GM23338 (cell line): ENCODE data around the gene IQCE. TPM values are rescaled to one million over a fixed set of nuclear protein-coding genes. Genes with fewer than 3 reads are reported as not detected.

Experiments used
- ATAC-seq: fragments of 200-7000 bp; cut with Tn5 transposase; 3 replicates; pipeline ENCODE4 v1.9.1; 2020
- DNase-seq: peaks from one replicate; pipeline ENCODE4 v3.0.0-alpha.2; 2015; ENCODE audit warnings: low spot score
- H2AFZ ChIP-seq: fragments of 200-600 bp; sonication (generic); 2 replicates; pipeline ENCODE4 v1.8.0; 2016; ENCODE audit warnings: antibody characterized with exemption, mild to moderate bottlenecking, moderate library complexity
- H3F3A ChIP-seq: fragments of 200-600 bp; sonication (generic); replicated peaks from 2 replicates; pipeline ENCODE4 v1.8.0; 2017; ENCODE audit warnings: antibody characterized with exemption, mixed run types, low read depth
- H3K27ac ChIP-seq: fragments of 200-600 bp; sonication (generic); 2 replicates; pipeline ENCODE4 v1.6.1; 2016; ENCODE audit warnings: low read depth
- H3K27me3 ChIP-seq: fragments of 200-600 bp; sonication (generic); 2 replicates; pipeline ENCODE4 v1.8.0; 2016; ENCODE audit warnings: mild to moderate bottlenecking, mixed run types, moderate library complexity; ENCODE audit not compliant: insufficient read depth
- H3K36me3 ChIP-seq: fragments of 200-600 bp; sonication (generic); 2 replicates; pipeline ENCODE4 v1.8.0; 2016; ENCODE audit warnings: mild to moderate bottlenecking; ENCODE audit not compliant: insufficient read depth
- H3K4me1 ChIP-seq: fragments of 200-600 bp; sonication (generic); 2 replicates; pipeline ENCODE4 v1.8.0; 2016; ENCODE audit warnings: mild to moderate bottlenecking, moderate library complexity; ENCODE audit not compliant: insufficient read depth
- H3K4me2 ChIP-seq: fragments of 200-600 bp; sonication (generic); 2 replicates; pipeline ENCODE4 v1.7.1; 2017; ENCODE audit warnings: mixed run types
- H3K4me3 ChIP-seq: fragments of 200-600 bp; sonication (generic); 2 replicates; pipeline ENCODE4 v1.6.1; 2016; ENCODE audit warnings: mixed run types
- H3K79me2 ChIP-seq: fragments of 200-600 bp; sonication (generic); replicated peaks from 2 replicates; pipeline ENCODE4 v1.8.0; 2017; ENCODE audit warnings: mild to moderate bottlenecking; ENCODE audit not compliant: insufficient read depth
- H3K9me2 ChIP-seq: fragments of 200-600 bp; sonication (generic); 2 replicates; pipeline ENCODE4 v1.8.0; 2017; ENCODE audit not compliant: insufficient read depth
- H4K20me1 ChIP-seq: fragments of 200-600 bp; sonication (generic); replicated peaks from 2 replicates; pipeline ENCODE4 v1.8.0; 2017; ENCODE audit warnings: mild to moderate bottlenecking; ENCODE audit not compliant: insufficient read depth
- H3K27ac Mint-ChIP-seq: 2 replicates; pipeline ENCODE4 v1.8.0; 2020; ENCODE audit warnings: inconsistent platforms, mild to moderate bottlenecking, moderate library complexity, mixed read lengths
- H3K27me3 Mint-ChIP-seq: 3 replicates; pipeline ENCODE4 v1.8.0; 2022; ENCODE audit warnings: low read depth, mild to moderate bottlenecking, moderate library complexity, mixed read lengths, inconsistent platforms; ENCODE audit not compliant: insufficient read depth, poor library complexity
- H3K36me3 Mint-ChIP-seq: 3 replicates; pipeline ENCODE4 v1.8.0; 2021; ENCODE audit warnings: low read depth, mild to moderate bottlenecking, inconsistent platforms, moderate library complexity, mixed read lengths
- H3K4me1 Mint-ChIP-seq: 3 replicates; pipeline ENCODE4 v1.8.0; 2020; ENCODE audit warnings: mild to moderate bottlenecking, inconsistent platforms, mixed read lengths
- H3K4me3 Mint-ChIP-seq: 3 replicates; pipeline ENCODE4 v1.8.0; 2021; ENCODE audit warnings: moderate library complexity, mild to moderate bottlenecking, inconsistent platforms, mixed read lengths
- H3K9me3 Mint-ChIP-seq: 3 replicates; pipeline ENCODE4 v1.8.0; 2020; ENCODE audit warnings: moderate library complexity, mild to moderate bottlenecking, inconsistent platforms, mixed read lengths
- NANOG ChIP-seq: IDR thresholded peaks from 2 replicates; pipeline ENCODE4 v1.6.1; 2016; ENCODE audit warnings: antibody characterized with exemption, borderline replicate concordance
- POLR2AphosphoS5 ChIP-seq: IDR thresholded peaks from 2 replicates; pipeline ENCODE4 v1.6.1; 2016; ENCODE audit warnings: antibody characterized with exemption, low read depth
- ZNF114 ChIP-seq: fragments of 250-450 bp; sonication (Bioruptor Pico); IDR thresholded peaks from 2 replicates; pipeline ENCODE4 v1.5.0; 2020; ENCODE audit warnings: mild to moderate bottlenecking, moderate library complexity
- ZNF331 ChIP-seq: fragments of 250-450 bp; sonication (Bioruptor Pico); IDR thresholded peaks from 2 replicates; pipeline ENCODE4 v1.5.0; 2020; ENCODE audit warnings: low read depth, mild to moderate bottlenecking, moderate library complexity
- polyA plus RNA-seq: library from polyadenylated mRNA; unstranded; fragments of >200 nt; fragmentation: Nextera tagmentation; extraction: Ambion mirVana; gene quantifications from 2 replicates; pipeline ENCODE4 v1.2.1, GENCODE V29; 2016
- total RNA-seq: library from RNA; depleted of rRNA; stranded (reverse); fragments of >200 nt; shearing (Covaris generic); gene quantifications from 2 replicates; pipeline ENCODE4 v1.2.3, GENCODE V29; 2014
- TF ChIP-seq, protein P1 (sequence below): fragments of 250-450 bp; sonication (Bioruptor Pico); IDR thresholded peaks from 2 replicates; pipeline ENCODE4 v1.5.0; 2020; ENCODE audit warnings: mild to moderate bottlenecking, moderate library complexity
- TF ChIP-seq, protein P2 (sequence below), 2 experiments: fragments of 200-600 bp in 1 of 2; sonication (generic) in 1 of 2; conservative IDR thresholded peaks; 2 replicates each; pipeline versions ENCODE4 v1.5.1 to v1.6.1; 2016 to 2017; ENCODE audit warnings: antibody characterized with exemption in 2 of 2, low read depth in 2 of 2, mild to moderate bottlenecking in 2 of 2, moderate library complexity in 1 of 2

IQCE gene
- total and polyA plus RNA-seq, 2 experiments from 2014 or later, result 5.0 to 7.7 TPM

DNA sequence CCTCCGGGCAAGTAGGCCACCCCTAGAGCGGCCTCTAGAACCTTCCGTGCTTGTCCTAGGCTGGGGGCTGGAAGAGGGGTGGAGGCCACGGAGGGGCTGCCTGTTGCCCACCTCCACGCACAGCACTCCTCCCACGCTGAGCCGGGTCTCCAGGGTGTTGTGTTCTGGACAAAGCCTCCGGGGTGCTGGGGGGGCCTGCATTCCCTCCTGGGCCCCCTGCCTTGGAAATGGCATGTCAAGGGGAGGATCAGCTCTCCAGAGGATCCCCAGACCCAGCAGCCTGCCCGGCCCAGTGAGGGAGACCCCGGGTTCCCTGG lies 64.9 kb downstream of the IQCE start (continued):
- TF ChIP-seq, protein P1, sequence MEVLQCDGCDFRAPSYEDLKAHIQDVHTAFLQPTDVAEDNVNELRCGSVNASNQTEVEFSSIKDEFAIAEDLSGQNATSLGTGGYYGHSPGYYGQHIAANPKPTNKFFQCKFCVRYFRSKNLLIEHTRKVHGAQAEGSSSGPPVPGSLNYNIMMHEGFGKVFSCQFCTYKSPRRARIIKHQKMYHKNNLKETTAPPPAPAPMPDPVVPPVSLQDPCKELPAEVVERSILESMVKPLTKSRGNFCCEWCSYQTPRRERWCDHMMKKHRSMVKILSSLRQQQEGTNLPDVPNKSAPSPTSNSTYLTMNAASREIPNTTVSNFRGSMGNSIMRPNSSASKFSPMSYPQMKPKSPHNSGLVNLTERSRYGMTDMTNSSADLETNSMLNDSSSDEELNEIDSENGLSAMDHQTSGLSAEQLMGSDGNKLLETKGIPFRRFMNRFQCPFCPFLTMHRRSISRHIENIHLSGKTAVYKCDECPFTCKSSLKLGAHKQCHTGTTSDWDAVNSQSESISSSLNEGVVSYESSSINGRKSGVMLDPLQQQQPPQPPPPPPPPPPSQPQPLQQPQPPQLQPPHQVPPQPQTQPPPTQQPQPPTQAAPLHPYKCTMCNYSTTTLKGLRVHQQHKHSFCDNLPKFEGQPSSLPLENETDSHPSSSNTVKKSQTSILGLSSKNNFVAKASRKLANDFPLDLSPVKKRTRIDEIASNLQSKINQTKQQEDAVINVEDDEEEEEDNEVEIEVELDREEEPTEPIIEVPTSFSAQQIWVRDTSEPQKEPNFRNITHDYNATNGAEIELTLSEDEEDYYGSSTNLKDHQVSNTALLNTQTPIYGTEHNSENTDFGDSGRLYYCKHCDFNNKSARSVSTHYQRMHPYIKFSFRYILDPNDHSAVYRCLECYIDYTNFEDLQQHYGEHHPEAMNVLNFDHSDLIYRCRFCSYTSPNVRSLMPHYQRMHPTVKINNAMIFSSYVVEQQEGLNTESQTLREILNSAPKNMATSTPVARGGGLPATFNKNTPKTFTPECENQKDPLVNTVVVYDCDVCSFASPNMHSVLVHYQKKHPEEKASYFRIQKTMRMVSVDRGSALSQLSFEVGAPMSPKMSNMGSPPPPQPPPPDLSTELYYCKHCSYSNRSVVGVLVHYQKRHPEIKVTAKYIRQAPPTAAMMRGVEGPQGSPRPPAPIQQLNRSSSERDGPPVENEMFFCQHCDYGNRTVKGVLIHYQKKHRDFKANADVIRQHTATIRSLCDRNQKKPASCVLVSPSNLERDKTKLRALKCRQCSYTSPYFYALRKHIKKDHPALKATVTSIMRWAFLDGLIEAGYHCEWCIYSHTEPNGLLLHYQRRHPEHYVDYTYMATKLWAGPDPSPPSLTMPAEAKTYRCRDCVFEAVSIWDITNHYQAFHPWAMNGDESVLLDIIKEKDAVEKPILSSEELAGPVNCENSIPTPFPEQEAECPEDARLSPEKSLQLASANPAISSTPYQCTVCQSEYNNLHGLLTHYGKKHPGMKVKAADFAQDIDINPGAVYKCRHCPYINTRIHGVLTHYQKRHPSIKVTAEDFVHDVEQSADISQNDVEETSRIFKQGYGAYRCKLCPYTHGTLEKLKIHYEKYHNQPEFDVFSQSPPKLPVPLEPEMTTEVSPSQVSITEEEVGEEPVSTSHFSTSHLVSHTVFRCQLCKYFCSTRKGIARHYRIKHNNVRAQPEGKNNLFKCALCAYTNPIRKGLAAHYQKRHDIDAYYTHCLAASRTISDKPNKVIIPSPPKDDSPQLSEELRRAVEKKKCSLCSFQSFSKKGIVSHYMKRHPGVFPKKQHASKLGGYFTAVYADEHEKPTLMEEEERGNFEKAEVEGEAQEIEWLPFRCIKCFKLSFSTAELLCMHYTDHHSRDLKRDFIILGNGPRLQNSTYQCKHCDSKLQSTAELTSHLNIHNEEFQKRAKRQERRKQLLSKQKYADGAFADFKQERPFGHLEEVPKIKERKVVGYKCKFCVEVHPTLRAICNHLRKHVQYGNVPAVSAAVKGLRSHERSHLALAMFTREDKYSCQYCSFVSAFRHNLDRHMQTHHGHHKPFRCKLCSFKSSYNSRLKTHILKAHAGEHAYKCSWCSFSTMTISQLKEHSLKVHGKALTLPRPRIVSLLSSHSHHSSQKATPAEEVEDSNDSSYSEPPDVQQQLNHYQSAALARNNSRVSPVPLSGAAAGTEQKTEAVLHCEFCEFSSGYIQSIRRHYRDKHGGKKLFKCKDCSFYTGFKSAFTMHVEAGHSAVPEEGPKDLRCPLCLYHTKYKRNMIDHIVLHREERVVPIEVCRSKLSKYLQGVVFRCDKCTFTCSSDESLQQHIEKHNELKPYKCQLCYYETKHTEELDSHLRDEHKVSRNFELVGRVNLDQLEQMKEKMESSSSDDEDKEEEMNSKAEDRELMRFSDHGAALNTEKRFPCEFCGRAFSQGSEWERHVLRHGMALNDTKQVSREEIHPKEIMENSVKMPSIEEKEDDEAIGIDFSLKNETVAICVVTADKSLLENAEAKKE (CRISPR knock-in tag), result no peak
- TF ChIP-seq ZNF114 (no peak), ZNF331 (no peak), POLR2AphosphoS5 (no peak), NANOG (no peak)
- TF ChIP-seq, protein P2, sequence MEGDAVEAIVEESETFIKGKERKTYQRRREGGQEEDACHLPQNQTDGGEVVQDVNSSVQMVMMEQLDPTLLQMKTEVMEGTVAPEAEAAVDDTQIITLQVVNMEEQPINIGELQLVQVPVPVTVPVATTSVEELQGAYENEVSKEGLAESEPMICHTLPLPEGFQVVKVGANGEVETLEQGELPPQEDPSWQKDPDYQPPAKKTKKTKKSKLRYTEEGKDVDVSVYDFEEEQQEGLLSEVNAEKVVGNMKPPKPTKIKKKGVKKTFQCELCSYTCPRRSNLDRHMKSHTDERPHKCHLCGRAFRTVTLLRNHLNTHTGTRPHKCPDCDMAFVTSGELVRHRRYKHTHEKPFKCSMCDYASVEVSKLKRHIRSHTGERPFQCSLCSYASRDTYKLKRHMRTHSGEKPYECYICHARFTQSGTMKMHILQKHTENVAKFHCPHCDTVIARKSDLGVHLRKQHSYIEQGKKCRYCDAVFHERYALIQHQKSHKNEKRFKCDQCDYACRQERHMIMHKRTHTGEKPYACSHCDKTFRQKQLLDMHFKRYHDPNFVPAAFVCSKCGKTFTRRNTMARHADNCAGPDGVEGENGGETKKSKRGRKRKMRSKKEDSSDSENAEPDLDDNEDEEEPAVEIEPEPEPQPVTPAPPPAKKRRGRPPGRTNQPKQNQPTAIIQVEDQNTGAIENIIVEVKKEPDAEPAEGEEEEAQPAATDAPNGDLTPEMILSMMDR (conservative IDR thresholded peaks at IDR 0.05; ENCODE audit: low read depth in 2 of 2), result no peak

DNA sequence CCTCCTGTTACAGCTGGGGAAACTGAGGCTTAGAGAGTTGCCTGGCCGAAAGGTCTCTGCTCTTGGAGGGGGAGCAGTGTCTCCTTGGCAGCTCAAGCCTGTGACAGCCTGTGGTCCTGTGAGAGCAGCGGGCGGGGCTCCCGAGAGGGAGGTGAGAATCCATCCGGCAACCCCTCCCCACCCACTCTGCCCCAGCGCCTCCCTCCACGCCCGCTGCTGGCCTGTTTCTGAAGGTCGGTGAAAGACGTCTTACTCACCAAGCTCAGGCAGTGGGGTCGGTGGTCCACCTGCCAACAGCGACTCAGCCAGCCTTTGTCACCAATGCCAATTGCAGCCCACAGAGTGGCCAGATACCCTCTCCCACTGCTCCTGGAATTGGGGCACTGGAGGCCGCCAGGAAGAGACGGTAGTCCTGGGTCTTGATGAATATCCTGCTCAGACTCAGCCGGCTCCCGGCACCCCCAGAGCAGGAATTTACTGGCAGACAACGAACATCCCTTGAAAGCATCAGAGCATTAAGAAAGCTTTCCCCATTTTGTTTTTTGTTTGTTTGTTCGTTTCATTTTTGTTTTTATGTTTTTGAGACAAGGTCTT lies 65.6 kb downstream of the IQCE start:
- no peak overlapping the region for H3K27ac Mint-ChIP-seq
- peaks cover 21% of the 10 kb centered on the region for H3K4me1 Mint-ChIP-seq
- DNase-seq, result no peak
- H3K79me2 ChIP-seq, result no peaks in the 10 kb centered on the region
- ATAC-seq, result no peak
- peaks cover 8% of the 10 kb centered on the region for H3K27me3 Mint-ChIP-seq
- H3K27me3 ChIP-seq, result no peaks in the 10 kb centered on the region
- no peaks in the 10 kb centered on the region for H4K20me1 ChIP-seq
- H3K9me2 ChIP-seq, result no peaks in the 10 kb centered on the region
- 0 out of 2 replicates have a peak, but pooled peaks cover 6% of the 10 kb centered on the region for H3F3A ChIP-seq
- no peak overlapping the region for H3K27ac ChIP-seq
- peaks cover 11% of the 10 kb centered on the region for H3K4me1 ChIP-seq
- H3K9me3 Mint-ChIP-seq, result no peaks in the 10 kb centered on the region
- H3K4me3 Mint-ChIP-seq, result no peak overlapping the region
- H3K4me3 ChIP-seq, result no peak overlapping the region
- no peak overlapping the region for H2AFZ ChIP-seq
- no peak overlapping the region for H3K4me2 ChIP-seq
- H3K36me3 Mint-ChIP-seq, result no peaks in the 10 kb centered on the region
- H3K36me3 ChIP-seq, result no peaks in the 10 kb centered on the region
- TF ChIP-seq, protein P2 (conservative IDR thresholded peaks at IDR 0.05; ENCODE audit: low read depth in 2 of 2), result no peak
- TF ChIP-seq NANOG, result no peak
